Stimulated activated CD4-positive, alpha-beta T cell treated with anti-CD3 and anti-CD28 coated beads, Interleukin-1b, Interleukin-23, amount 100 ng/mL, for 24 hours (primary cell): ENCODE results near the gene WNT2.
"Not testable (repeated sequence)": the region's sequence is repeated elsewhere in the genome, so short reads cannot be mapped to it uniquely, and the experiment has no call there.

ENCODE experiments used
- DNase-seq, 4 experiments: peaks; one replicate each; pipeline ENCODE4 v3.0.0-alpha.2; 2020; ENCODE audit warnings: low read depth in 4 of 4, low spot score in 1 of 4

The WNT2 gene

GRCh38 chr7:117264716-117265115 is 58.1 kb downstream of the WNT2 start:
- DNase-seq = no peak

GRCh38 chr7:117262546-117262945 is 60.3 kb downstream of the WNT2 start:
- DNase-seq = no peak

GRCh38 chr7:117259615-117260014 is 63.2 kb downstream of the WNT2 start:
- no peak for DNase-seq

GRCh38 chr7:117251687-117252086 is 71.2 kb downstream of the WNT2 start:
- DNase-seq = no peak

GRCh38 chr7:117250801-117251200 is 72.1 kb downstream of the WNT2 start:
- no peak for DNase-seq

GRCh38 chr7:117250245-117250644 is 72.6 kb downstream of the WNT2 start:
- no peak for DNase-seq

- DNase-seq = no peak
These were observed 73.2 kb downstream of the WNT2 start for GRCh38 chr7:117249696-117250095.

- DNase-seq = no peak
These were observed 74.0 kb downstream of the WNT2 start for GRCh38 chr7:117248829-117249228.

- no peak for DNase-seq
These were observed 75.0 kb downstream of the WNT2 start for GRCh38 chr7:117247809-117248208.

- DNase-seq = not testable (repeated sequence)
These were observed 77.2 kb downstream of the WNT2 start for GRCh38 chr7:117245703-117246102.

GRCh38 chr7:117243390-117243789 is 79.5 kb downstream of the WNT2 start:
- no peak for DNase-seq

- DNase-seq = no peak
These were observed 81.8 kb downstream of the WNT2 start for GRCh38 chr7:117241088-117241487.

- no peak for DNase-seq
These were observed 83.9 kb downstream of the WNT2 start for GRCh38 chr7:117238937-117239336.

- DNase-seq = no peak
These were observed 84.4 kb downstream of the WNT2 start for GRCh38 chr7:117238472-117238871.

GRCh38 chr7:117237646-117238045 is 85.2 kb downstream of the WNT2 start:
- DNase-seq = no peak

- DNase-seq = no peak
These were observed 91.9 kb downstream of the WNT2 start for GRCh38 chr7:117231047-117231359.

- no peak for DNase-seq
These were observed 92.4 kb downstream of the WNT2 start for GRCh38 chr7:117230276-117231046.

GRCh38 chr7:117229350-117229749 is 93.5 kb downstream of the WNT2 start:
- DNase-seq = no peak

GRCh38 chr7:117227091-117227490 is 95.8 kb downstream of the WNT2 start:
- no peak for DNase-seq

- DNase-seq = no peak
These were observed 97.3 kb downstream of the WNT2 start for GRCh38 chr7:117225536-117225935.
